Karpas-422 (cell line): ENCODE data around the gene SHANK3. TPM values are rescaled to one million over a fixed set of nuclear protein-coding genes. Genes with fewer than 3 reads are reported as not detected.

Source experiments
- DNase-seq: peaks from one replicate; pipeline ENCODE4 v3.0.0-alpha.2; 2015
- H2AFZ ChIP-seq: fragments of 200-600 bp; sonication (generic); 2 replicates; pipeline ENCODE4 v1.6.1; 2014; ENCODE audit warnings: antibody characterized with exemption, low read length, mixed read lengths
- H3K27ac ChIP-seq: fragments of 200-600 bp; sonication (generic); 2 replicates; pipeline ENCODE4 v1.5.1; 2014; ENCODE audit warnings: mild to moderate bottlenecking, low read length, moderate library complexity
- H3K27me3 ChIP-seq: fragments of 200-600 bp; sonication (generic); 2 replicates; pipeline ENCODE4 v1.6.1; 2014; ENCODE audit warnings: low read length, mixed read lengths
- H3K36me3 ChIP-seq: fragments of 200-600 bp; sonication (generic); 2 replicates; pipeline ENCODE4 v1.6.1; 2014; ENCODE audit warnings: low read length, mixed read lengths; ENCODE audit not compliant: insufficient read depth
- H3K4me1 ChIP-seq: fragments of 200-600 bp; sonication (generic); 2 replicates; pipeline ENCODE4 v1.6.1; 2014; ENCODE audit warnings: mild to moderate bottlenecking, low read length, mixed read lengths
- H3K4me2 ChIP-seq: fragments of 200-600 bp; sonication (generic); 2 replicates; pipeline ENCODE4 v1.6.1; 2014; ENCODE audit warnings: low read length, low read depth, mild to moderate bottlenecking; ENCODE audit not compliant: poor library complexity, severe bottlenecking
- H3K4me3 ChIP-seq: fragments of 200-600 bp; sonication (generic); 2 replicates; pipeline ENCODE4 v1.5.1; 2014; ENCODE audit warnings: mild to moderate bottlenecking, antibody characterized with exemption, low read length, mixed read lengths
- H3K79me2 ChIP-seq: fragments of 200-600 bp; sonication (generic); 2 replicates; pipeline ENCODE4 v1.6.1; 2014; ENCODE audit warnings: mild to moderate bottlenecking, low read length, mixed read lengths
- H3K9ac ChIP-seq: fragments of 200-600 bp; sonication (generic); 2 replicates; pipeline ENCODE4 v1.6.0; 2014; ENCODE audit warnings: low read length
- H3K9me2 ChIP-seq: fragments of 200-600 bp; sonication (generic), shearing (Covaris generic); replicated peaks from 2 replicates; pipeline ENCODE4 v1.6.0; 2014; ENCODE audit warnings: mild to moderate bottlenecking, low read length, moderate library complexity; ENCODE audit not compliant: insufficient read depth
- H3K9me3 ChIP-seq: fragments of 300-700, 200-600 bp; sonication (generic); 2 replicates; pipeline ENCODE4 v1.6.1; 2014; ENCODE audit warnings: low read length, mixed read lengths
- H4K20me1 ChIP-seq: fragments of 200-600 bp; sonication (generic); 2 replicates; pipeline ENCODE4 v1.6.1; 2014; ENCODE audit warnings: mild to moderate bottlenecking, antibody characterized with exemption, low read length, low read depth; ENCODE audit not compliant: insufficient read depth
- total RNA-seq: library from RNA; depleted of rRNA; stranded (reverse); fragments of >200 nt; shearing (Covaris generic); gene quantifications from 2 replicates; pipeline ENCODE4 v1.2.3, GENCODE V29; 2014; ENCODE audit warnings: low replicate concordance

SHANK3 gene
- total RNA-seq, 1 experiment from 2014 or later, result not detected

DNA sequence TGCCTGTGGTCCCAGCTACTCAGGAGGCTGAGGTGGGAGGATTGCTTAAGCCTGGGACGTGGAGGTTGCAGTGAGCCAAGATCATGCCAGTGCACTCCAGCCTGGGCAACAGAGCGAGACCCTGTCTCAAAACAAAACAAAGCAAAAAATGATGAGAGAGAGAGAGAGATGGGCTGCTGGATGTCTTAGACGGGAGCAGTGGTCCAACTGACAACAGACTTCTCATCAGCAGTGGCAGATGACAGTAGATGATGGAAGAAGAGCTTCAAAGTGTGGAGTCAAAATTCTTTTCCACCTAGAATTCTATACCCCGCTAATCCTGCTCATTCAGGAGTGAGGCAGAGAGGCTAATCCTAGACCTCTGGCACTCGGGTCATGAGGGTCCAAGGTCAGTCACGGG is 36.4 kb downstream of the SHANK3 start:
- no peaks in the 10 kb centered on the region for H3K27me3 ChIP-seq
- H3K4me2 ChIP-seq, result no peak overlapping the region
- no peak for DNase-seq
- H3K4me3 ChIP-seq, result no peak overlapping the region
- no peaks in the 10 kb centered on the region for H3K9me2 ChIP-seq
- no peak overlapping the region for H3K27ac ChIP-seq
- no peaks in the 10 kb centered on the region for H3K79me2 ChIP-seq
- no peaks in the 10 kb centered on the region for H3K9me3 ChIP-seq
- no peaks in the 10 kb centered on the region for H3K36me3 ChIP-seq
- H4K20me1 ChIP-seq, result no peaks in the 10 kb centered on the region
- H2AFZ ChIP-seq, result no peak overlapping the region
- no peak overlapping the region for H3K9ac ChIP-seq
- H3K4me1 ChIP-seq, result no peaks in the 10 kb centered on the region

DNA sequence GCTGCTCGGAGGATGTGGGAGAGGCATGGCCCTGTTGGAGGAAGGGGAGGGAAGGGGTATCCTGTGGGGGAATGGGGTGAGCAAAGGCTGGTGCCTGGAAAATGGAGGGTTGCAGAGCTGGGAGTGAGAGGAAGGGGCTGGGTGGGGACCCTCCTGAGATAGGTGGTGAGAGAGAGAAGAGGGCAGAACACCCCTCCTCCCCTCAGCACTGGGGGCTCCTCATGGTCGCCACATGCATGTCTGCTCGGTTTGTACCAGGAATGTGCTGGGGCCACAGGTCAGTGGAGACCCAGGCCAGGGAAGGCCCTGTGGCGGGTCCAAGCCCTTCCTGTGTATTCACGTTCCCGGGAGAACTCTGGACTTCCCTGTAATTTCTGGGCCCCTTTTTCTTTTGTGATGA is 37.6 kb downstream of the SHANK3 start:
- Histone ChIP-seq H3K9me2 (no peaks in the 10 kb centered on the region), H3K9me3 (no peaks in the 10 kb centered on the region), H3K9ac (no peak overlapping the region), H3K27me3 (no peaks in the 10 kb centered on the region), H3K4me2 (no peak overlapping the region), H2AFZ (no peak overlapping the region), H3K4me3 (no peak overlapping the region), H3K36me3 (no peaks in the 10 kb centered on the region), H3K79me2 (no peaks in the 10 kb centered on the region), H4K20me1 (no peaks in the 10 kb centered on the region), H3K4me1 (no peaks in the 10 kb centered on the region), H3K27ac (no peak overlapping the region)
- no peak for DNase-seq

DNA sequence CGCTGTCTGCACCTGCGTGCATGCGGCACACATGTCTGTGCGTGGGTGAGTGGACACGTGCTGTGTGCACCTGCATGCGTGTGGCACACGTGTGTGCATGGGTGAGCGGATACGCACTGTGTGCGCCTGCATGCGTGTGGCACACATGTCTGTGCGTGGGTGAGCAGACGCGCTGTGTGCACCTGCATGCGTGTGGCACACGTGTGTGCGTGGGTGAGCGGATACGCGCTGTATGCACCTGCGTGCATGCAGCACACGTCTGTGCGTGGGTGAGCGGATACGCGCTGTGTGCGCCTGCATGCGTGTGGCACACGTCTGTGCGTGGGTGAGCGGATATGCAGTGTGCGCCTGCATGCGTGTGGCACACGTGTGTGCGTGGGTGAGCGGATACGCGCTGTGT is 38.3 kb downstream of the SHANK3 start:
- no peak for DNase-seq
- Histone ChIP-seq H3K9me3 (no peaks in the 10 kb centered on the region), H3K4me2 (no peak overlapping the region)

DNA sequence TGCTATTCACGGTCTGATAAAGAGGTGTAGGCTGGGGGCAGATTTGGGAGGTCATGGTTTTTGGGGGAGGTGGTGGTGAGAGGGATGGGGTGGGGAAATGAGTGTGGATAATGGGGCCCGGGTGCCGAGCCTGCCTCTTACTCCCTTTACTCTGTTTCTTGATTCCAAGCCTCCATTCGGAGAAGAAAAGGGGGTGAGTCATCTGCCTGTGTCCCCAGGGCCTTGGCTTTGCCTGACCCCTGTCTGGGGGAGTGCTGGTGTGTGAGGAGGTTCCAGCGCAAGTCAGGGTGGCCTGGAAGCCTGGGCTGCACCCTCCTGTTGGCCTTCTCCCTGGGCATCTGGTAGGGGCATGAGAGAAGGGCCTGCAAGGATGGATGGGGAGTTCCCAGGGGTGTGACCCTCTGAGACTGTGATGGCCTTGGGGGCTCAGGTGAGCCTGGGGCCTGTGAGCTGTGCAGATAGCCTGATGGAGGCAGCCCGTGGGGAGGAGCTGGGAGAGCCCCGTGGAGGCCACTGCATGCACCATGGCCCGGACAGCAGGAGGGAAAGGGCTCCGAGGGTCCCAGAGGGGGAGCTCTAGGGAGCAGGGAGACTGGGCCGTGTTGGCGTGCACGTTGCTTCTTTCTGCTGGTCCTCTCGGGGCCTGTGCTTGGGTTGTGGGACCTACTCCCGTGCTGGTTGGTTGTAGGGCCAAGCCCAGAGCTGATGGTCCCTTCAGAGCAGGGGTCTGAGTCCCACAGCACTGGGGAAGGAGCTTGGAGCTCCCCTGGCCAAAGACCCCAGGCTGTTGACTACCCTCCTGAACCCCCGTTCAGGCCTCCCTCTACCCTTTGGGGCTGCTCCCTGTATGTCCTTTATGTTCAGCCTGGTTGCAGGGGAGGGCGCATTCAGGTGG is 39.1 kb downstream of the SHANK3 start:
- H4K20me1 ChIP-seq, result no peaks in the 10 kb centered on the region
- no peak overlapping the region for H3K27ac ChIP-seq
- H3K9me3 ChIP-seq, result no peaks in the 10 kb centered on the region
- no peaks in the 10 kb centered on the region for H3K4me1 ChIP-seq
- no peak overlapping the region for H3K4me3 ChIP-seq
- H3K79me2 ChIP-seq, result no peaks in the 10 kb centered on the region
- H3K9me2 ChIP-seq, result no peaks in the 10 kb centered on the region
- H2AFZ ChIP-seq, result no peak overlapping the region
- no peaks in the 10 kb centered on the region for H3K27me3 ChIP-seq
- H3K9ac ChIP-seq, result no peak overlapping the region
- no peaks in the 10 kb centered on the region for H3K36me3 ChIP-seq
- H3K4me2 ChIP-seq, result no peak overlapping the region
- DNase-seq, result no peak

More for the DNA sequence above, 38.3 kb downstream of the SHANK3 start:
- no peaks in the 10 kb centered on the region for H3K27me3 ChIP-seq
- no peak overlapping the region for H3K9ac ChIP-seq
- no peak overlapping the region for H3K27ac ChIP-seq
- H2AFZ ChIP-seq, result no peak overlapping the region
- no peaks in the 10 kb centered on the region for H3K4me1 ChIP-seq
- H3K4me3 ChIP-seq, result no peak overlapping the region
- no peaks in the 10 kb centered on the region for H3K36me3 ChIP-seq
- no peaks in the 10 kb centered on the region for H3K9me2 ChIP-seq
- no peaks in the 10 kb centered on the region for H3K79me2 ChIP-seq
- H4K20me1 ChIP-seq, result no peaks in the 10 kb centered on the region

DNA sequence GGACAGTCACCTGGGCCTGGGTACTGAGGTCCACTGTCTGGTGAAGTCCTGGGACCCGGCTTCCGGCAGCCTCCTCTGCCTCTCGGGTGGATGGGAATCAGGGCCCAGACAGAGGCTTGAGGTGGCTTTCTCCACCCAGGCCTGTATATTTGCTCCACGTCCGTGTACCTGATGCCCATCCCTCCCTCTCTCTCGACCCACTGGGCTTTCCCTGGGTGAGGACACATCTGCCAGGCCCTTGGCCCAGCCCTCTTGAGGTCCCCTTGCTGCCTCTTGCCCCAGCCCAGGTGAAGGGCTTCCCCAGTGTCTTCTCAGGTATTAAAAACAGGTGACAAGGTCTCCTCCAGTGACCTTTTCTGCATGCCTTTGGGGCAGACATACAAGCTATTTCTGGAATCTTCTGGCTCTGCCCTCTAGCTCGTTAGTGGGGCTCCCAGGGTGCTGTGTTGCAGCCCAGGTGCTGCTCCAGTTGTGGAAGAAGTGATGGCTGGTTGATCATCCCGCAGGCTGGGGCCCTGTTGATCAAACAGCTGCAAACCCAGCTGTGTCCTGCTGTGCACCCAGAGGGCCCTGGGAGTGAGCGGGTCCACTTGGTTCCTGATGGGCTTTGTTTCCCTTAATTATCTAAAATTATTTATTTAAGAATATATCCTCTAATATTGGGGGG is 39.9 kb downstream of the SHANK3 start:
- Histone ChIP-seq H3K9ac (no peak overlapping the region), H2AFZ (no peak overlapping the region), H3K27ac (no peak overlapping the region), H3K36me3 (no peaks in the 10 kb centered on the region), H3K9me2 (no peaks in the 10 kb centered on the region), H3K4me1 (no peaks in the 10 kb centered on the region), H3K4me2 (no peak overlapping the region), H4K20me1 (no peaks in the 10 kb centered on the region), H3K4me3 (no peak overlapping the region), H3K9me3 (no peaks in the 10 kb centered on the region), H3K27me3 (no peaks in the 10 kb centered on the region), H3K79me2 (no peaks in the 10 kb centered on the region)
- no peak for DNase-seq

DNA sequence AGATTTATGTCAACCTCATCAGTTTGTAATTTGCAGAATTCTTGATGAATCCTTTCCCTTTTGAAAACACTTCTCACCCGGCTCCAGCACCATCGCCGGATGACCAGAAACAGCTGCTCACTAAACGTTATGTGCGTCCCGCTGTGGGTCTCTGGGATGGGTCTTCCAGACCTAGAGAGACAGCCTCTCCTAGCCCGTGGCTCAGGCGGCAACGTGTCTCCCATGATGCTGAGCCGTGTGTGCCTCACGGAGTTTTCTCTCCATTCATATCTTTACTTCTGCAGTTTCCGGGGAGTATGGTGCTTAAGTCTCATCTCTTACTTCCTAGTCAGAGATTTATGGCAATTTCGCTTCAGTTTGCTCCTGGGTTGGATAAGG is 40.4 kb downstream of the SHANK3 start:
- Histone ChIP-seq H3K36me3 (no peaks in the 10 kb centered on the region), H3K9me2 (no peaks in the 10 kb centered on the region), H3K4me1 (no peaks in the 10 kb centered on the region), H4K20me1 (no peaks in the 10 kb centered on the region), H3K9me3 (no peaks in the 10 kb centered on the region), H3K4me3 (no peak overlapping the region), H3K27ac (no peak overlapping the region), H3K4me2 (no peak overlapping the region), H3K9ac (no peak overlapping the region), H3K27me3 (no peaks in the 10 kb centered on the region), H2AFZ (no peak overlapping the region), H3K79me2 (no peaks in the 10 kb centered on the region)
- no peak for DNase-seq

DNA sequence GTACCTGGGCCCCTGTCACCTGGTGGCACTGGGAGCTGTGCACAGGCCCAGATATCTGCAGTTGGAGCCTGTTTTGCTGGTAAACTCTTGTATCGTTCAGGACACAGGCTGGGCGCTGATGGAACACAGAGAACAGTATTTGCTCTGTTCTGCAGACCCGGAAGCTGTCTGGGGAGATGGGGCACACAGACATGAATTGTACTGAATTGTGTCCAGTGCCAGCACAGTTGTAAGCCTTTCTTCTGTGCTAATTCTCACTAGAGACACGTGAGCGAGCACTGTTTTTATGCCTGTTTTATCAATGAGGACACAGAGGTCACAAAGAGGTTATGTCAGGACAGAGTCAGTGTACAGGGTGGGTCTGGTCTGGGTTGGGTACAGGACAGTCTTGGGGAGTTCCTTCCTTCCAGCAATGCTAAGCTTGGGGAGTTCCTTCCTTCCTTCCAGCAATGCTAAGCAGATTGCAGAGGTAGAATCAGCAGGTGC is 41.0 kb downstream of the SHANK3 start:
- Histone ChIP-seq H3K36me3 (no peaks in the 10 kb centered on the region), H3K79me2 (no peaks in the 10 kb centered on the region), H3K4me1 (no peaks in the 10 kb centered on the region), H3K4me2 (no peak overlapping the region), H2AFZ (no peak overlapping the region), H3K27ac (no peak overlapping the region), H3K27me3 (no peaks in the 10 kb centered on the region), H3K4me3 (no peak overlapping the region), H3K9me3 (no peaks in the 10 kb centered on the region), H4K20me1 (no peaks in the 10 kb centered on the region), H3K9me2 (no peaks in the 10 kb centered on the region), H3K9ac (no peak overlapping the region)
- DNase-seq, result no peak

DNA sequence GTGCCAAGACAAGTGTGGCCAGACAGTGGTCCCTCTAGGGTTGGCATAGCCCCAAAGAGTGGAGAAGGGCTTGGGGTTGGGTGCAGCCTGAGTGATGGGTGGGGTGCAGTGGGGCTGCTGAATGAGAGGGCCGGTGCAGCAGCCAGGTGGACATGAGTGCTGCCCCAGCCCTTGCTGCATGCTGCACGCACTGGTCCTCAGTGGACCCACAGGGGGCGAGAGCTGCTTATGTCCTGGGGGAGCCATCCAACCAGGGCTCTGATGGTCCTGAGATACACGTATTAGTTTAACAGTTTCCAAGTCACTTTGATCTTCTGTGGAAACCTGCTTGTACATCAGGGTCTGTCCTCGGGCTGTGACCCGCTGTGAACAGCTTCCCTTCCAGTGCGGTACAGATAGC is 41.5 kb downstream of the SHANK3 start:
- H3K27me3 ChIP-seq, result no peaks in the 10 kb centered on the region
- DNase-seq, result no peak
- no peaks in the 10 kb centered on the region for H3K4me1 ChIP-seq

More for the DNA sequence above, 41.5 kb downstream of the SHANK3 start:
- H2AFZ ChIP-seq, result no peak overlapping the region
- H3K4me3 ChIP-seq, result no peak overlapping the region
- H3K9me3 ChIP-seq, result no peaks in the 10 kb centered on the region
- no peak overlapping the region for H3K4me2 ChIP-seq
- no peaks in the 10 kb centered on the region for H4K20me1 ChIP-seq
- H3K36me3 ChIP-seq, result no peaks in the 10 kb centered on the region
- no peaks in the 10 kb centered on the region for H3K79me2 ChIP-seq
- H3K27ac ChIP-seq, result no peak overlapping the region
- H3K9me2 ChIP-seq, result no peaks in the 10 kb centered on the region
- H3K9ac ChIP-seq, result no peak overlapping the region
